Omental fat pad (tissue), 4 donors: ENCODE measurements around the gene NCAPD2. TPM values are rescaled to one million over a fixed set of nuclear protein-coding genes. Genes with fewer than 3 reads are reported as not detected.

Experiments
- ATAC-seq: fragments of 150-250 bp; one replicate; pipeline ENCODE4 v1.9.1; 2016; ENCODE audit warnings: mild to moderate bottlenecking, moderate library complexity; ENCODE audit not compliant: low FRiP score
- DNase-seq: peaks from one replicate; pipeline ENCODE4 v3.0.0-alpha.2; 2019; ENCODE audit warnings: low spot score
- CTCF ChIP-seq, 3 donors: fragments of 450-650 bp; IDR thresholded peaks; one replicate each; pipeline ENCODE4 v1.5.1; 2016 to 2017; ENCODE audit warnings: antibody characterized with exemption in 3 of 3, mild to moderate bottlenecking in 3 of 3, moderate library complexity in 2 of 3
- total RNA-seq, 4 donors: library from RNA; depleted of rRNA; stranded (reverse); fragments of >200 nt; gene quantifications; one replicate each; pipeline ENCODE4 v1.1.0, GENCODE V29; 2016

Gene NCAPD2
- 10 to 100 TPM; 10.6 to 36.3 (median 20.7) TPM for total RNA-seq

GRCh38 chr12:6493497-6494257, at the start of gene NCAPD2:
NCAPD2 (plus strand) TSS chr12:6494102; CDS start chr12:6495099, 997 bp downstream.
- TF ChIP-seq CTCF (IDR thresholded peaks at IDR 0.05): peak in 1 of 3 donors; percentile 37
- peak; percentile 80 for DNase-seq
- peak; percentile 98 for ATAC-seq

GRCh38 chr12:6444704-6445688, 48.9 kb upstream of the NCAPD2 start, which contains the start of gene CD27:
CD27 (plus strand) TSS chr12:6444955; CDS start chr12:6445096, 141 bp downstream.
- no peak for TF ChIP-seq CTCF (IDR thresholded peaks at IDR 0.05)
- ATAC-seq: no peak
- no peak for DNase-seq

- peak; percentile 22 for DNase-seq
- no peak for TF ChIP-seq CTCF (IDR thresholded peaks at IDR 0.05)
- no peak for ATAC-seq
Measured at GRCh38 chr12:6450091-6450868, 43.6 kb upstream of the NCAPD2 start.

GRCh38 chr12:6450869-6451347, 43.0 kb upstream of the NCAPD2 start:
- no peak for TF ChIP-seq CTCF (IDR thresholded peaks at IDR 0.05)
- DNase-seq (no peak), ATAC-seq (peak; percentile 31)

GRCh38 chr12:6451348-6452244, 42.3 kb upstream of the NCAPD2 start, which contains the start of gene TAPBPL:
TAPBPL (plus strand) TSS chr12:6452042; CDS start chr12:6452249, 207 bp downstream.
- peak; percentile 65 for ATAC-seq
- no peak for TF ChIP-seq CTCF (IDR thresholded peaks at IDR 0.05)
- peak; percentile 49 for DNase-seq
